WI38 (cell line): ENCODE results near the gene PPP2R1B.

Source experiments
- H3K4me3 ChIP-seq: 2 replicates; pipeline ENCODE4 v1.5.1; 2011; ENCODE audit warnings: low read depth, mild to moderate bottlenecking, control low read depth, low read length
- CTCF ChIP-seq: IDR thresholded peaks from 2 replicates; pipeline ENCODE4 v1.5.1; 2012; ENCODE audit warnings: low read depth, mild to moderate bottlenecking, control low read depth, low read length

Gene PPP2R1B

GRCh38 chr11:111745719-111746504, 20.3 kb downstream of the PPP2R1B start:
- H3K4me3 ChIP-seq = peak overlapping the region; percentile 29; the same call in 1 of the 2 replicates
- no peak for TF ChIP-seq CTCF

GRCh38 chr11:111743700-111744099, 22.5 kb downstream of the PPP2R1B start:
- H3K4me3 ChIP-seq = no peak overlapping the region
- TF ChIP-seq CTCF = no peak

- no peak overlapping the region for H3K4me3 ChIP-seq
- TF ChIP-seq CTCF = no peak
These were observed 24.4 kb downstream of the PPP2R1B start for GRCh38 chr11:111741751-111742150.

GRCh38 chr11:111739299-111739698, 26.9 kb downstream of the PPP2R1B start:
- no peak for TF ChIP-seq CTCF
- H3K4me3 ChIP-seq = no peak overlapping the region

- no peak for TF ChIP-seq CTCF
These were observed 28.6 kb downstream of the PPP2R1B start for GRCh38 chr11:111737444-111738210.

GRCh38 chr11:111736621-111737443, 29.4 kb downstream of the PPP2R1B start:
- no peak overlapping the region for H3K4me3 ChIP-seq
- no peak for TF ChIP-seq CTCF

More at GRCh38 chr11:111737444-111738210, 28.6 kb downstream of the PPP2R1B start:
- no peak overlapping the region for H3K4me3 ChIP-seq
